GM19240 (cell line): ENCODE data around the gene KIAA0232.
"Not testable (repeated sequence)": the region's sequence is repeated elsewhere in the genome, so short reads cannot be mapped to it uniquely, and the experiment has no call there.

Source experiments
- DNase-seq: peaks from one replicate; pipeline ENCODE4 v3.0.0; 2011; ENCODE audit warnings: low spot score; ENCODE audit not compliant: insufficient read length

KIAA0232 gene

GRCh38 chr4:6775746-6776145, 6.8 kb upstream of the KIAA0232 start:
- no peak for DNase-seq

- no peak for DNase-seq
These were observed 5.4 kb upstream of the KIAA0232 start for GRCh38 chr4:6776920-6777635.

GRCh38 chr4:6777636-6778281, 4.8 kb upstream of the KIAA0232 start:
- no peak for DNase-seq

- DNase-seq: no peak
These were observed 4.1 kb upstream of the KIAA0232 start for GRCh38 chr4:6778435-6778834.

GRCh38 chr4:6779667-6780565, 2.6 kb upstream of the KIAA0232 start:
- no peak for DNase-seq

- no peak for DNase-seq
These were observed 1.4 kb upstream of the KIAA0232 start for GRCh38 chr4:6781113-6781512.

GRCh38 chr4:6781561-6781960, 966 bp upstream of the KIAA0232 start:
- DNase-seq: no peak

- no peak for DNase-seq
These were observed 251 bp downstream of the KIAA0232 start for GRCh38 chr4:6782846-6783110.

- peak; percentile 93 for DNase-seq
These were observed 819 bp downstream of the KIAA0232 start for GRCh38 chr4:6783111-6783981.

GRCh38 chr4:6785572-6785925, 3.0 kb downstream of the KIAA0232 start:
- no peak for DNase-seq

GRCh38 chr4:6788123-6788522, 5.6 kb downstream of the KIAA0232 start:
- no peak for DNase-seq

GRCh38 chr4:6791245-6791644, 8.7 kb downstream of the KIAA0232 start:
- not testable (repeated sequence) for DNase-seq

- DNase-seq: not testable (repeated sequence)
These were observed 9.3 kb downstream of the KIAA0232 start for GRCh38 chr4:6791796-6792195.

- DNase-seq: no peak
These were observed 11.7 kb downstream of the KIAA0232 start for GRCh38 chr4:6794189-6794588.

- DNase-seq: no peak
These were observed 13.3 kb downstream of the KIAA0232 start for GRCh38 chr4:6795821-6796220.

GRCh38 chr4:6797368-6797767, 14.8 kb downstream of the KIAA0232 start:
- not testable (repeated sequence) for DNase-seq

GRCh38 chr4:6799091-6799490, 16.6 kb downstream of the KIAA0232 start:
- DNase-seq: no peak

GRCh38 chr4:6802025-6802424, 19.5 kb downstream of the KIAA0232 start:
- DNase-seq: no peak

GRCh38 chr4:6802626-6803025, 20.1 kb downstream of the KIAA0232 start:
- no peak for DNase-seq

GRCh38 chr4:6803246-6803645, 20.7 kb downstream of the KIAA0232 start:
- no peak for DNase-seq

- no peak for DNase-seq
These were observed 21.7 kb downstream of the KIAA0232 start for GRCh38 chr4:6804082-6804752.
